AG09309 (cell line): ENCODE data around the gene BICDL2.

Source experiments
- DNase-seq: peaks from one replicate; pipeline ENCODE4 v3.0.0-alpha.2; 2010; ENCODE audit warnings: low read depth
- H3K4me3 ChIP-seq: 2 replicates; pipeline ENCODE4 v1.5.1; 2011; ENCODE audit warnings: mild to moderate bottlenecking, low read depth, low read length, moderate library complexity; ENCODE audit not compliant: control insufficient read depth
- TF ChIP-seq, protein P1 (sequence below): IDR thresholded peaks from 2 replicates; pipeline ENCODE4 v1.5.1; 2011; ENCODE audit warnings: mild to moderate bottlenecking, low read depth, low read length, inconsistent platforms; ENCODE audit not compliant: insufficient read depth, control insufficient read depth; ENCODE audit errors: missing control alignments

BICDL2 gene

GRCh38 chr16:3032624-3033023, 4.1 kb downstream of the BICDL2 start:
- no peak for DNase-seq
- TF ChIP-seq, protein P1, sequence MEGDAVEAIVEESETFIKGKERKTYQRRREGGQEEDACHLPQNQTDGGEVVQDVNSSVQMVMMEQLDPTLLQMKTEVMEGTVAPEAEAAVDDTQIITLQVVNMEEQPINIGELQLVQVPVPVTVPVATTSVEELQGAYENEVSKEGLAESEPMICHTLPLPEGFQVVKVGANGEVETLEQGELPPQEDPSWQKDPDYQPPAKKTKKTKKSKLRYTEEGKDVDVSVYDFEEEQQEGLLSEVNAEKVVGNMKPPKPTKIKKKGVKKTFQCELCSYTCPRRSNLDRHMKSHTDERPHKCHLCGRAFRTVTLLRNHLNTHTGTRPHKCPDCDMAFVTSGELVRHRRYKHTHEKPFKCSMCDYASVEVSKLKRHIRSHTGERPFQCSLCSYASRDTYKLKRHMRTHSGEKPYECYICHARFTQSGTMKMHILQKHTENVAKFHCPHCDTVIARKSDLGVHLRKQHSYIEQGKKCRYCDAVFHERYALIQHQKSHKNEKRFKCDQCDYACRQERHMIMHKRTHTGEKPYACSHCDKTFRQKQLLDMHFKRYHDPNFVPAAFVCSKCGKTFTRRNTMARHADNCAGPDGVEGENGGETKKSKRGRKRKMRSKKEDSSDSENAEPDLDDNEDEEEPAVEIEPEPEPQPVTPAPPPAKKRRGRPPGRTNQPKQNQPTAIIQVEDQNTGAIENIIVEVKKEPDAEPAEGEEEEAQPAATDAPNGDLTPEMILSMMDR = no peak

GRCh38 chr16:3030222-3031212, 6.2 kb downstream of the BICDL2 start:
- DNase-seq = no peak
- H3K4me3 ChIP-seq = no peak overlapping the region
- TF ChIP-seq, protein P1 = no peak

More at GRCh38 chr16:3032624-3033023, 4.1 kb downstream of the BICDL2 start:
- no peak overlapping the region for H3K4me3 ChIP-seq

DNA sequence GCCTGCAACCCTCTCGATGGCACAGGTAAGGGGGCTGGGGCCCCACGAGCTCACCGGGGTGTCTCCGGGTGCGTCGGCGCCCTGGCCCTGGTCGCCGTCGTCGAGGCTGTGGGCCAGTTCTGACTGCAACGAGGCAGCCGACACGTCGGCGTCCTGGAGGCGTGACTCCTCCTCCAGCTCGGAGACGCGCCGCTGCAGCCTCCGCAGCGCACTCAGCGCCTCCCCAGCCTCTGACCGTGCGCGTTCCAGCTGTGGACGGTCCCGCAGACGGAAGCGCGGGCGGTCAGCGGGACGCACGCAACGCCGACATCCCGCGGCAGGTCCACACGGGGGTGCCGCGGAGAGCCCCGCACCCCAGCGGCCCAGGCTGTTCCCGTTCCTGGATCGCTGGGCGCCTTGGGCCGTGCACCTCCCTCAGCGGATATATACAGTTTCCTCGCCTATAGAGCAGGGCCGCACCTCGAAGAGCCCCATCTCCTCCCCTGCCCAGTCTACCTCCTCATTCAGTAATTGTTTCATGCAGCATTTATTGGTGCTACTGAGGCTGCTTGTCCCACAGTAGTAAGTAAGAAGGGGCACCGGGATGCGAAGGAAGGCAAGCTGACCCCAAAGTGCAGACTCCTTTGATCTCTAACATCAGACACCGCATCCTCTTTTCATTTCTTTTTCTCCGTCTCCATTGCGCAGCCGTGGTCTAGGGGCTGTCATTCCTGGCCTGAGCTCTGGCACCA, 7.1 kb downstream of the BICDL2 start:
- DNase-seq = no peak
- H3K4me3 ChIP-seq = no peak overlapping the region; the same call in 1 of the 2 replicates
- TF ChIP-seq, protein P1 = no peak

- DNase-seq = no peak
- TF ChIP-seq, protein P1 = no peak
- H3K4me3 ChIP-seq = no peak overlapping the region
These were observed 7.9 kb downstream of the BICDL2 start for GRCh38 chr16:3028716-3029319.

DNA sequence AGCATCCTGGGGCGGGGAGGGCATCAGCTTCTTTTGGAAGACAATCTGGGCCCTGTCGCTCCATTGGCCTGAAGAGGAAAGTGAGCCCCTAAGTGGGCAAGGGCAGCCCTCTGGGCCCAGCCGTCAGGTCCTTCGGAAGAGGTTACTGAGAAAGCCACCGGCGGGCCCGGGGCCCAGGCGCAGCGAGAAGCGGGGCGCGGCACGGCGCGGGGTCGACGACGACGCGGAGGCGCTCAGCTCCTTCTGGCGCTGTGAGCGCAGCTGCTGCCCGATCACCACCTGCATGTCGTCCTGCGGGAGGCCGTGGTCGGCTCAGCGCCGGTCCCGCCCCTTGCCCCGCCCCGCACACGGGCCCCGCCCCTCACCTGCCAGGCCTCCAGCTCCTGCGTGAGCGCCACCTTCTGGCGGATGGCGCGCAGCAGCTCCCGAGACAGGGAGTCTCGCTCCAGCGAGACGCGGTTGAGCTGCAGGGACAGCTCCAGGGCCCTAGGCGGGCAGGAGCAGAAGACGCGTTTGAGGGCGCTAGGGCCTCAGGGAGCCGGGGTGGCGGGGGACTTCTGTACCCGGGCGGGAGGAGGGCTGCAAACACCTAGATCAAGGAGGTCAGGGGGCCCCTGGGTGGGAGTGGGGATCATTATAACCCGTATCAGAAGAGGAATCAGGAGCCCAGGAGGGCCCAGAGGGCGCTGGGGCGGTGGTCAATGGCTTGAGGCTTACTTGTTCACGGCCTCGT, 8.6 kb downstream of the BICDL2 start:
- H3K4me3 ChIP-seq = no peak overlapping the region
- DNase-seq = no peak
- TF ChIP-seq, protein P1 = peak; percentile 57

- TF ChIP-seq, protein P1 = no peak
- no peak for DNase-seq
- no peak overlapping the region for H3K4me3 ChIP-seq
These were observed 9.3 kb downstream of the BICDL2 start for GRCh38 chr16:3027489-3027795.
